H1 (cell line): ENCODE results near the gene CLN6. TPM values are rescaled to one million over a fixed set of nuclear protein-coding genes. Genes with fewer than 3 reads are reported as not detected.

Experiments
- CTCF ChIA-PET: fragments of 300-600 bp; sonication (Branson Sonifier 250); formaldehyde crosslinking; loops from one replicate; lab custom pipeline; 2021; ENCODE audit not compliant: partially characterized antibody; lab: Charles Lee
- POLR2A ChIA-PET: fragments of 300-600 bp; sonication (Branson Sonifier 250); formaldehyde crosslinking; loops from one replicate; lab custom pipeline; 2021; ENCODE audit warnings: inconsistent platforms; ENCODE audit not compliant: partially characterized antibody; lab: Charles Lee
- DNase-seq, 2 experiments: peaks; one replicate each; pipeline versions ENCODE4 v3.0.0 to v3.0.0-alpha.2; 2010 to 2022; ENCODE audit warnings: low spot score in 2 of 2, low read depth in 1 of 2, mixed read lengths in 1 of 2
- FAIRE-seq: peaks from 2 replicates; lab custom pipeline; 2011; peaks lifted over from hg19 to GRCh38; lab: Jason Lieb, UNC
- H2AFZ ChIP-seq: 2 replicates; pipeline ENCODE4 v1.8.1; 2012; ENCODE audit warnings: low read length, inconsistent platforms
- H2AK5ac ChIP-seq: 2 replicates; pipeline ENCODE4 v1.6.1; 2013; ENCODE audit warnings: low read depth, low read length
- H2BK120ac ChIP-seq: replicated peaks from 2 replicates; pipeline ENCODE3; 2013; ENCODE audit warnings: low read depth, low read length, inconsistent platforms
- H2BK12ac ChIP-seq: 2 replicates; pipeline ENCODE4 v1.6.1; 2013; ENCODE audit warnings: low read depth, low read length
- H2BK15ac ChIP-seq: 2 replicates; pipeline ENCODE4 v1.6.1; 2013; ENCODE audit warnings: low read length
- H2BK20ac ChIP-seq: 2 replicates; pipeline ENCODE4 v1.6.1; 2013; ENCODE audit warnings: low read length
- H2BK5ac ChIP-seq: 2 replicates; pipeline ENCODE4 v1.6.1; 2013; ENCODE audit warnings: low read depth, low read length
- H3K14ac ChIP-seq: 2 replicates; pipeline ENCODE4 v1.6.1; 2013; ENCODE audit warnings: inconsistent platforms; ENCODE audit not compliant: insufficient read length
- H3K18ac ChIP-seq: 2 replicates; pipeline ENCODE4 v1.6.1; 2013; ENCODE audit warnings: low read length; ENCODE audit errors: extremely low read depth
- H3K23ac ChIP-seq: 2 replicates; pipeline ENCODE4 v1.6.1; 2013; ENCODE audit warnings: inconsistent platforms; ENCODE audit not compliant: insufficient read length
- H3K23me2 ChIP-seq: 2 replicates; pipeline ENCODE4 v1.6.1; 2013; ENCODE audit warnings: low read depth, low read length
- H3K27ac ChIP-seq: 2 replicates; pipeline ENCODE4 v1.6.1; 2011; ENCODE audit warnings: low read depth, low read length, inconsistent platforms
- H3K27me3 ChIP-seq, 4 experiments: replicated peaks in 1 of 4; 1 replicate in 1 of 4; 2 replicates in 3 of 4; pipeline versions ENCODE4 v1.6.1 to v1.8.1; 2011 to 2013; ENCODE audit warnings: low read length in 3 of 4, mild to moderate bottlenecking in 3 of 4, inconsistent platforms in 2 of 4, mixed read lengths in 2 of 4, moderate library complexity in 1 of 4; ENCODE audit not compliant: control insufficient read depth in 3 of 4, insufficient read depth in 3 of 4; ENCODE audit errors: extremely low read depth in 1 of 4
- H3K36me3 ChIP-seq, 4 experiments: 2 replicates each; pipeline versions ENCODE4 v1.6.1 to v1.8.1; 2011 to 2013; ENCODE audit warnings: mild to moderate bottlenecking in 4 of 4, low read length in 3 of 4, moderate library complexity in 2 of 4, control low read depth in 1 of 4, inconsistent platforms in 1 of 4; ENCODE audit not compliant: insufficient read depth in 4 of 4, control insufficient read depth in 2 of 4
- H3K4ac ChIP-seq: replicated peaks from 2 replicates; pipeline ENCODE3; 2013; ENCODE audit warnings: low read length, low read depth, mixed read lengths, inconsistent platforms; ENCODE audit not compliant: insufficient read length
- H3K4me1 ChIP-seq, 4 experiments: replicated peaks in 1 of 4; 1 replicate in 1 of 4; 2 replicates in 3 of 4; pipeline versions ENCODE4 v1.6.1 to v1.8.1; 2011 to 2013; ENCODE audit warnings: low read length in 3 of 4, inconsistent platforms in 2 of 4, mixed read lengths in 1 of 4; ENCODE audit not compliant: insufficient read depth in 4 of 4, control insufficient read depth in 3 of 4
- H3K4me2 ChIP-seq, 2 experiments: 2 replicates each; pipeline versions ENCODE4 v1.6.1 to v1.8.1; 2011 to 2013; ENCODE audit warnings: low read depth in 2 of 2, low read length in 2 of 2, control low read depth in 1 of 2, inconsistent platforms in 1 of 2, mild to moderate bottlenecking in 1 of 2; ENCODE audit not compliant: insufficient read depth in 1 of 2
- H3K4me3 ChIP-seq, 4 experiments: fragments of 200-600, 300-600 bp in 1 of 4; sonication (generic), shearing (Covaris generic), sonication (Bioruptor Twin) in 1 of 4; 2 replicates each; pipeline versions ENCODE4 v1.5.1 to v1.8.1; 2011 to 2016; ENCODE audit warnings: low read length in 4 of 4, low read depth in 3 of 4, control low read depth in 2 of 4, inconsistent platforms in 2 of 4, mild to moderate bottlenecking in 2 of 4, mixed read lengths in 1 of 4, moderate library complexity in 1 of 4; ENCODE audit not compliant: insufficient read depth in 2 of 4; ENCODE audit errors: extremely low read depth in 1 of 4
- H3K56ac ChIP-seq: replicated peaks from 2 replicates; pipeline ENCODE3; 2013; ENCODE audit warnings: low read depth, mild to moderate bottlenecking, mixed read lengths, low read length, inconsistent platforms; ENCODE audit not compliant: insufficient read length
- H3K79me1 ChIP-seq: 2 replicates; pipeline ENCODE4 v1.6.1; 2013; ENCODE audit warnings: low read depth, low read length, control low read depth
- H3K79me2 ChIP-seq, 2 experiments: 2 replicates each; pipeline versions ENCODE4 v1.6.1 to v1.8.1; 2012 to 2013; ENCODE audit warnings: low read length in 2 of 2, mild to moderate bottlenecking in 2 of 2, inconsistent platforms in 1 of 2; ENCODE audit not compliant: insufficient read depth in 2 of 2, control insufficient read depth in 1 of 2
- H3K9ac ChIP-seq, 4 experiments: replicated peaks in 1 of 4; 1 replicate in 1 of 4; 2 replicates in 3 of 4; pipeline versions ENCODE4 v1.6.1 to v1.8.1; 2011 to 2013; ENCODE audit warnings: low read depth in 3 of 4, low read length in 3 of 4, control low read depth in 2 of 4, mild to moderate bottlenecking in 2 of 4, moderate library complexity in 2 of 4, inconsistent platforms in 1 of 4; ENCODE audit errors: extremely low read depth in 1 of 4
- H3K9me3 ChIP-seq, 2 experiments: 2 replicates each; pipeline versions ENCODE4 v1.6.1 to v1.8.1; 2012 to 2013; ENCODE audit warnings: mild to moderate bottlenecking in 2 of 2, moderate library complexity in 2 of 2, control low read depth in 1 of 2, inconsistent platforms in 1 of 2, low read depth in 1 of 2, low read length in 1 of 2, mixed read lengths in 1 of 2; ENCODE audit not compliant: insufficient read depth in 2 of 2
- H4K20me1 ChIP-seq, 2 experiments: replicated peaks in 1 of 2; 2 replicates each; pipeline versions ENCODE3 to v1.8.1; 2011 to 2013; ENCODE audit warnings: inconsistent platforms in 2 of 2, low read length in 2 of 2, mild to moderate bottlenecking in 1 of 2; ENCODE audit not compliant: insufficient read depth in 2 of 2, control insufficient read depth in 1 of 2
- H4K5ac ChIP-seq: 2 replicates; pipeline ENCODE4 v1.6.1; 2013; ENCODE audit warnings: low read length, low read depth, mixed read lengths, inconsistent platforms; ENCODE audit not compliant: insufficient read length
- H4K8ac ChIP-seq: 2 replicates; pipeline ENCODE4 v1.8.0; 2013; ENCODE audit warnings: mild to moderate bottlenecking, moderate library complexity, low read length, inconsistent platforms; ENCODE audit not compliant: insufficient read depth; ENCODE audit errors: extremely low read depth
- H4K91ac ChIP-seq: replicated peaks from 2 replicates; pipeline ENCODE3; 2013; ENCODE audit warnings: low read length, mixed read lengths, inconsistent platforms; ENCODE audit not compliant: insufficient read length
- SP4 ChIP-seq: IDR thresholded peaks from 2 replicates; pipeline ENCODE4 v1.6.1; 2012; ENCODE audit warnings: low read length, inconsistent platforms
- TEAD4 ChIP-seq: IDR thresholded peaks from 2 replicates; pipeline ENCODE4 v1.6.1; 2012; ENCODE audit warnings: low read depth, low read length, inconsistent platforms, mixed read lengths
- WGBS, 2 experiments: shearing (Covaris generic) in 1 of 2; methylation state at CpG; one replicate each; pipeline versions ENCODE4 v1.1.6 to v1.1.7; 2013 to 2015; ENCODE audit warnings: low lambda C conversion rate in 2 of 2, mixed read lengths in 2 of 2, inconsistent platforms in 1 of 2, low coverage in 1 of 2, missing lambda C conversion rate in 1 of 2; ENCODE audit not compliant: insufficient replicate concordance in 2 of 2, insufficient coverage in 1 of 2, insufficient read length in 1 of 2; ENCODE audit errors: extremely low coverage in 1 of 2, missing lambda C conversion rate in 1 of 2; 5-methylcytosine and 5-hydroxymethylcytosine counted together
- polyA plus RNA-seq, 7 experiments: library from polyadenylated mRNA; depleted of rRNA in 3 of 7; stranded (reverse) in 5 of 7; unstranded in 2 of 7; fragments of >200 nt in 5 of 7; fragments of 200-250 nt in 2 of 7; gene quantifications; 1 replicate in 5 of 7; 2 replicates in 1 of 7; 4 replicates in 1 of 7; pipeline versions ENCODE4 v1.2.1 to v1.2.3, GENCODE V29; 2011 to 2013; ENCODE audit warnings: missing spikeins in 2 of 7, mixed read lengths in 2 of 7
- total RNA-seq: library from RNA; stranded (reverse); fragmentation: NEBNext Ultra II Directional; extraction: Animal tissue kit (Norgen Biotek cat#: 25700); gene quantifications from 2 replicates; pipeline ENCODE4 v1.2.1, GENCODE V29; 2021

CLN6 gene
- total and polyA plus RNA-seq, 2 of the 8 experiments (the other 6 are each of a cell fraction or from before 2014, with no cell fraction given), result 60.0 to 137 TPM

GRCh38 chr15:68191555-68191954 lies 38.0 kb downstream of the CLN6 start:
- WGBS, 2 experiments, result 85% methylated on average over 3 of the region's 3 CpGs; no CpG with 5 or more reads in 1 of the 2 experiments
- peak; percentile 48 for FAIRE-seq
- DNase-seq, result no peak
- ChIA-PET CTCF (interaction anchor here (0.6 to 11.6 kb wide), 6 partner anchors 10 to 354 kb away, joined by 3 to 101 read pairs (median 6); no protein-coding TSS in a partner anchor), POLR2A (interaction anchor here (0.8 to 1.0 kb wide), 2 partner anchors 12 to 19 kb away, joined by 3 to 5 read pairs; no protein-coding TSS in a partner anchor)
- no peak overlapping the region for H2BK15ac ChIP-seq
- H2BK20ac ChIP-seq, result no peak overlapping the region
- no peak overlapping the region for H2AK5ac ChIP-seq
- H2AFZ ChIP-seq, result no peak overlapping the region
- peaks cover 0 to 29% (median 18%) of the 10 kb centered on the region in 4 experiments; a peak in 5 of 8 replicates for H3K36me3 ChIP-seq
- no peak overlapping the region for H4K91ac ChIP-seq
- H3K23me2 ChIP-seq, result no peaks in the 10 kb centered on the region
- H3K9ac ChIP-seq, result no peak overlapping the region
- no peak overlapping the region for H4K5ac ChIP-seq
- H3K56ac ChIP-seq, result no peak overlapping the region
- no peak overlapping the region for H2BK120ac ChIP-seq
- peaks cover under 1 to 2% of the 10 kb centered on the region in 2 experiments for H4K20me1 ChIP-seq
- H2BK5ac ChIP-seq, result no peak overlapping the region
- H3K14ac ChIP-seq, result no peak overlapping the region
- no peaks in the 10 kb centered on the region; a peak in 1 of 7 replicates for H3K4me1 ChIP-seq
- H3K27ac ChIP-seq, result no peak overlapping the region
- no peak overlapping the region for H3K4me2 ChIP-seq
- no peaks in the 10 kb centered on the region for H3K27me3 ChIP-seq
- H3K9me3 ChIP-seq, result no peaks in the 10 kb centered on the region
- no peak overlapping the region for H3K4ac ChIP-seq
- H4K8ac ChIP-seq, result no peak overlapping the region
- H3K23ac ChIP-seq, result no peak overlapping the region
- H3K79me1 ChIP-seq, result no peaks in the 10 kb centered on the region
- TF ChIP-seq TEAD4 (peak; percentile 93), SP4 (no peak)
- TF ChIP-seq, all 59 proteins: peak for 1
- Histone ChIP-seq H3K18ac (no peak overlapping the region), H2BK12ac (no peak overlapping the region), H3K4me3 (no peak overlapping the region), H3K79me2 (no peaks in the 10 kb centered on the region)
